H9 (cell line): ENCODE data around the gene NHSL1. TPM values are rescaled to one million over a fixed set of nuclear protein-coding genes. Genes with fewer than 3 reads are reported as not detected.

ENCODE experiments used
- DNase-seq: peaks from one replicate; pipeline ENCODE4 v3.0.0-alpha.2; 2017
- H2AFZ ChIP-seq: one replicate; pipeline ENCODE4 v1.6.1; 2013; ENCODE audit warnings: mild to moderate bottlenecking, low read length, control low read depth, moderate library complexity
- H2AK5ac ChIP-seq: 2 replicates; pipeline ENCODE4 v1.6.1; 2013; ENCODE audit warnings: low read length, control low read depth, mixed read lengths; ENCODE audit not compliant: insufficient read length
- H2BK120ac ChIP-seq: one replicate; pipeline ENCODE4 v1.6.1; 2013; ENCODE audit warnings: low read depth, mild to moderate bottlenecking, low read length, control low read depth, inconsistent platforms; ENCODE audit not compliant: poor library complexity, severe bottlenecking
- H2BK12ac ChIP-seq: 2 replicates; pipeline ENCODE4 v1.6.1; 2013; ENCODE audit warnings: low read length, control low read depth, mixed read lengths, low read depth; ENCODE audit not compliant: insufficient read length
- H2BK15ac ChIP-seq: 2 replicates; pipeline ENCODE4 v1.6.1; 2013; ENCODE audit warnings: low read depth, low read length, control low read depth
- H2BK20ac ChIP-seq: one replicate; pipeline ENCODE4 v1.6.1; 2013; ENCODE audit warnings: low read depth, mild to moderate bottlenecking, low read length, control low read depth, inconsistent platforms; ENCODE audit not compliant: poor library complexity, severe bottlenecking
- H2BK5ac ChIP-seq: 2 replicates; pipeline ENCODE4 v1.6.1; 2013; ENCODE audit warnings: low read length, control low read depth, mixed read lengths; ENCODE audit not compliant: insufficient read length
- H3K14ac ChIP-seq: 2 replicates; pipeline ENCODE4 v1.6.1; 2013; ENCODE audit warnings: low read length, control low read depth; ENCODE audit not compliant: insufficient read depth
- H3K18ac ChIP-seq: 2 replicates; pipeline ENCODE4 v1.6.1; 2013; ENCODE audit warnings: low read depth, mild to moderate bottlenecking, mixed read lengths, low read length, control low read depth; ENCODE audit not compliant: insufficient read length
- H3K23ac ChIP-seq: 2 replicates; pipeline ENCODE4 v1.6.1; 2013; ENCODE audit warnings: low read length, control low read depth, mixed read lengths, low read depth; ENCODE audit not compliant: insufficient read length
- H3K23me2 ChIP-seq: 2 replicates; pipeline ENCODE4 v1.6.1; 2013; ENCODE audit warnings: low read depth, mild to moderate bottlenecking, mixed read lengths, low read length, control low read depth; ENCODE audit not compliant: insufficient read length, poor library complexity, severe bottlenecking
- H3K27ac ChIP-seq: 2 replicates; pipeline ENCODE4 v1.5.1; 2013; ENCODE audit warnings: low read length, control low read depth, mixed read lengths, low read depth; ENCODE audit not compliant: insufficient read length
- H3K27me3 ChIP-seq: 2 replicates; pipeline ENCODE4 v1.6.1; 2013; ENCODE audit warnings: low read length, control low read depth, inconsistent platforms; ENCODE audit not compliant: insufficient read depth
- H3K4ac ChIP-seq: 2 replicates; pipeline ENCODE4 v1.6.1; 2013; ENCODE audit warnings: low read depth, mild to moderate bottlenecking, control low read depth, inconsistent platforms, low read length, moderate library complexity
- H3K4me1 ChIP-seq: 2 replicates; pipeline ENCODE4 v1.6.1; 2013; ENCODE audit warnings: low read length, control low read depth, inconsistent platforms; ENCODE audit not compliant: insufficient read depth
- H3K4me2 ChIP-seq: 2 replicates; pipeline ENCODE4 v1.6.1; 2013; ENCODE audit warnings: low read length, control low read depth, mixed read lengths; ENCODE audit not compliant: insufficient read length, insufficient read depth
- H3K56ac ChIP-seq: 2 replicates; pipeline ENCODE4 v1.6.1; 2013; ENCODE audit warnings: low read depth, mild to moderate bottlenecking, mixed read lengths, low read length, control low read depth; ENCODE audit not compliant: insufficient read length
- H3K79me1 ChIP-seq: 2 replicates; pipeline ENCODE4 v1.6.1; 2013; ENCODE audit warnings: low read depth, mild to moderate bottlenecking, moderate library complexity, low read length, control low read depth, inconsistent platforms; ENCODE audit not compliant: insufficient read depth, poor library complexity, severe bottlenecking
- H3K79me2 ChIP-seq: 2 replicates; pipeline ENCODE4 v1.6.1; 2013; ENCODE audit warnings: low read length, control low read depth, inconsistent platforms; ENCODE audit not compliant: insufficient read depth
- H3K9ac ChIP-seq: 2 replicates; pipeline ENCODE4 v1.6.1; 2013; ENCODE audit warnings: low read length, control low read depth, mixed read lengths; ENCODE audit not compliant: insufficient read length; ENCODE audit errors: extremely low read depth
- H3K9me3 ChIP-seq: one replicate; pipeline ENCODE4 v1.6.1; 2013; ENCODE audit warnings: low read depth, low read length, inconsistent platforms; ENCODE audit not compliant: control insufficient read depth
- H3T11ph ChIP-seq: one replicate; pipeline ENCODE4 v1.6.1; 2013; ENCODE audit warnings: mild to moderate bottlenecking, low read length, control low read depth, inconsistent platforms
- H4K20me1 ChIP-seq: one replicate; pipeline ENCODE4 v1.6.1; 2013; ENCODE audit not compliant: control insufficient read depth, insufficient read length, insufficient read depth
- H4K5ac ChIP-seq: 2 replicates; pipeline ENCODE4 v1.6.1; 2013; ENCODE audit warnings: low read depth, mild to moderate bottlenecking, mixed read lengths, low read length, control low read depth; ENCODE audit not compliant: insufficient read length
- H4K8ac ChIP-seq: replicated peaks from 2 replicates; pipeline ENCODE4 v1.6.1; 2013; ENCODE audit warnings: low read length, control low read depth, mixed read lengths, low read depth; ENCODE audit not compliant: insufficient read length
- H4K91ac ChIP-seq: 2 replicates; pipeline ENCODE4 v1.6.1; 2013; ENCODE audit warnings: low read depth, mild to moderate bottlenecking, moderate library complexity, mixed read lengths, low read length, control low read depth; ENCODE audit not compliant: insufficient read length
- H3K27ac Mint-ChIP-seq, 3 experiments: 2 replicates in 2 of 3; 3 replicates in 1 of 3; pipeline ENCODE4 v1.8.0; 2020 to 2021; ENCODE audit warnings: mixed read lengths in 3 of 3, mild to moderate bottlenecking in 1 of 3, moderate library complexity in 1 of 3
- H3K27me3 Mint-ChIP-seq: 2 replicates; pipeline ENCODE4 v1.8.0; 2021; ENCODE audit warnings: low read depth, mild to moderate bottlenecking, moderate library complexity, mixed read lengths
- H3K36me3 Mint-ChIP-seq, 3 experiments: 2 replicates in 2 of 3; 3 replicates in 1 of 3; pipeline ENCODE4 v1.8.0; 2020 to 2021; ENCODE audit warnings: low read depth in 3 of 3, mixed read lengths in 3 of 3; ENCODE audit not compliant: insufficient read depth in 1 of 3
- H3K4me1 Mint-ChIP-seq, 2 experiments: 2 replicates each; pipeline ENCODE4 v1.8.0; 2020; ENCODE audit warnings: mixed read lengths in 2 of 2
- H3K4me3 Mint-ChIP-seq, 2 experiments: 2 replicates in 1 of 2; 3 replicates in 1 of 2; pipeline ENCODE4 v1.8.0; 2020 to 2021; ENCODE audit warnings: mild to moderate bottlenecking in 2 of 2, mixed read lengths in 2 of 2, moderate library complexity in 1 of 2
- H3K9me3 Mint-ChIP-seq, 2 experiments: 2 replicates in 1 of 2; 3 replicates in 1 of 2; pipeline ENCODE4 v1.8.0; 2020; ENCODE audit warnings: mild to moderate bottlenecking in 2 of 2, mixed read lengths in 2 of 2, moderate library complexity in 1 of 2
- WGBS: extraction: QIAGEN DNeasy Blood & Tissue Kit; methylation state at CpG from one replicate; pipeline ENCODE4 v1.1.7; 2013; ENCODE audit warnings: missing lambda C conversion rate, low lambda C conversion rate, mixed read lengths; ENCODE audit not compliant: insufficient read length; ENCODE audit errors: extremely low coverage; 5-methylcytosine and 5-hydroxymethylcytosine counted together
- total RNA-seq: library from RNA; stranded (reverse); gene quantifications from 2 replicates; pipeline ENCODE4 v1.2.1, GENCODE V29; 2021
- TF ChIP-seq, protein P1 (sequence below): fragments of 200-600 bp; sonication (generic); conservative IDR thresholded peaks from 3 replicates; pipeline ENCODE4 v1.8.0; 2021; ENCODE audit warnings: antibody characterized with exemption, mild to moderate bottlenecking

Gene NHSL1
- total RNA-seq, 1 experiment from 2014 or later, result 28.7 TPM

DNA sequence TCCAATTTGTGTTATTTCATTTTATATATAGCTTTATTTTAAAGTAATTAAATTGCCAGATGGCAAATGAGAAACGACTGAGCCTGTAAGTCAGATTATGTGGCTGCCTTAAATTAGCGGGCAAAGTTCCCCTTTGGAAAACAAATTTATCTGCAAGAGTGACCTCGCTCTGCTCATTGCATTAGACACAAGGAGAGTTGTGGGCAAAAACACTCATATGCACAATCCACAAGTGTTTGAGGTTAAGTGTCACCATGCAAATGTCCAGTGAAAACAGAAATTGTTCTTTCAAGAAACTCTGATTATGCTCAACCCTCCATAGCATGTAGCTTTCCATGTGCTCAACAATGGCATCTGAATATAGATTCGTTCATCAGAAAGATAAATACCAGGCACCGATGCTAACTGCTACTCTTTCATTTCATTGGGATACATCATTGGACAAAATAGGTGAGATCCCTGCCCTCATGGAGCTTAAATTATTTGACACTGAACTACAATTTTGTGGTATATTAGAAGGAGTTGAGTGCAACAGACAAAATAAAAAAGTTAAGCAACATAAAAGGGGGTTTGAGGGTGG, 1.7 kb upstream of the NHSL1 start:
- no peak overlapping the region for H3K4me3 Mint-ChIP-seq

More for the DNA sequence above, 1.7 kb upstream of the NHSL1 start:
- no peak overlapping the region for H2BK20ac ChIP-seq
- H2BK120ac ChIP-seq, result no peak overlapping the region
- H3K18ac ChIP-seq, result no peak overlapping the region
- no peak overlapping the region for H3T11ph ChIP-seq
- no peak overlapping the region for H2AFZ ChIP-seq
- H3K27me3 Mint-ChIP-seq, result no peaks in the 10 kb centered on the region
- no peak overlapping the region for H3K4me2 ChIP-seq
- no peaks in the 10 kb centered on the region for H3K79me1 ChIP-seq
- no peaks in the 10 kb centered on the region for H3K9me3 Mint-ChIP-seq
- no peak overlapping the region for H2BK12ac ChIP-seq
- no peaks in the 10 kb centered on the region; the same call in 1 of the 2 replicates for H3K79me2 ChIP-seq
- no peak overlapping the region for H3K4ac ChIP-seq
- H3K9ac ChIP-seq, result no peak overlapping the region
- no peak overlapping the region for H3K27ac ChIP-seq
- no peak overlapping the region for H4K5ac ChIP-seq
- no peaks in the 10 kb centered on the region for H3K27me3 ChIP-seq
- H3K4me1 ChIP-seq, result peaks cover 17% of the 10 kb centered on the region
- H4K91ac ChIP-seq, result no peak overlapping the region
- H2AK5ac ChIP-seq, result no peak overlapping the region
- no peak overlapping the region for H3K23ac ChIP-seq
- H4K20me1 ChIP-seq, result no peaks in the 10 kb centered on the region
- peaks cover 0 to 3% (median 3%) of the 10 kb centered on the region in 3 experiments; a peak in 2 of 7 replicates for H3K36me3 Mint-ChIP-seq
- H3K23me2 ChIP-seq, result no peaks in the 10 kb centered on the region
- no peak overlapping the region for H3K14ac ChIP-seq
- WGBS, result no CpG with 5 or more reads among the region's 5 CpGs
- TF ChIP-seq, protein P1, sequence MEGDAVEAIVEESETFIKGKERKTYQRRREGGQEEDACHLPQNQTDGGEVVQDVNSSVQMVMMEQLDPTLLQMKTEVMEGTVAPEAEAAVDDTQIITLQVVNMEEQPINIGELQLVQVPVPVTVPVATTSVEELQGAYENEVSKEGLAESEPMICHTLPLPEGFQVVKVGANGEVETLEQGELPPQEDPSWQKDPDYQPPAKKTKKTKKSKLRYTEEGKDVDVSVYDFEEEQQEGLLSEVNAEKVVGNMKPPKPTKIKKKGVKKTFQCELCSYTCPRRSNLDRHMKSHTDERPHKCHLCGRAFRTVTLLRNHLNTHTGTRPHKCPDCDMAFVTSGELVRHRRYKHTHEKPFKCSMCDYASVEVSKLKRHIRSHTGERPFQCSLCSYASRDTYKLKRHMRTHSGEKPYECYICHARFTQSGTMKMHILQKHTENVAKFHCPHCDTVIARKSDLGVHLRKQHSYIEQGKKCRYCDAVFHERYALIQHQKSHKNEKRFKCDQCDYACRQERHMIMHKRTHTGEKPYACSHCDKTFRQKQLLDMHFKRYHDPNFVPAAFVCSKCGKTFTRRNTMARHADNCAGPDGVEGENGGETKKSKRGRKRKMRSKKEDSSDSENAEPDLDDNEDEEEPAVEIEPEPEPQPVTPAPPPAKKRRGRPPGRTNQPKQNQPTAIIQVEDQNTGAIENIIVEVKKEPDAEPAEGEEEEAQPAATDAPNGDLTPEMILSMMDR, result no peak
- H3K27ac Mint-ChIP-seq, result peak overlapping the region in 2 of 3 experiments; percentile 33 to 91; a peak in 5 of 7 replicates
- H2BK5ac ChIP-seq, result no peak overlapping the region
- no peak overlapping the region for H3K56ac ChIP-seq
- DNase-seq, result no peak
- no peaks in the 10 kb centered on the region for H3K9me3 ChIP-seq
- no peak overlapping the region for H2BK15ac ChIP-seq
- peaks cover 65 to 67% of the 10 kb centered on the region in 2 experiments for H3K4me1 Mint-ChIP-seq
- H4K8ac ChIP-seq, result no peak overlapping the region
